Measurements from ENCODE around the gene FLVCR2.

The FLVCR2 gene

DNA sequence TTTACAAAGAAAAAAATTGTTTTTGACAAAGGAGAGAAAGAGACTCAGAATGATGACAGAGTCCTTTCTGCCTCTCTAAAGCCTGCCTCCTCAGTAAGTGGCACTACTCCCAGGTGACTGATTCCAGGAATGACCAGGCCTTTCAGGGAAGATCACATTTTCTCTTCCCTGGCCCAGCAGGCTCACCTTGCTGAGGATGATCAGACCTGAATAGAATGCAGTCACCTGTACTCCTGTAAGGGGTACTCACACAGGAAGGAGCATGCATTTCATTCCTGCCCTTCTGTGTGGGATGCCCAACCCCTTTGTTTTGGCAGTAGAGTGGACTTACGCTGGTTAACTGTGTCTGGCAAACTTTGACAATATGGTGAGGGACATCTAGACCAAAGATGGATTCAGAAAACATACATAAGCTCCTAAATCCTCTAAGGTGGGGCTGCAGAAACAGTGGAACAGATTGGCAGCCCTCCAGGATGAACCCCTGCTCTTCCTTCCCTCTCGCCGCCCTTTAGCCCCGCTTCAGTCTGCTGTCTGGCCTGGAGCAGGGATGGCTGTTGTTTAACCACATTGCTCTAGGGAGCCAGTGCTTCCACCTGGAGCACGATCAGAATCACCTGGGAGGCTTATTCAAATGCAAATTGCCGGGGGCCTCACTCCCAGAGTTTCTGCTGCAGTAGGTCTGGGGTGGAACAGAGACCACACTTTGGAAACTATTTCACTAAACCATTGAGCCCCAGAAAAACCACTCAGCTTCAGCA is 52.5 kb downstream of the FLVCR2 start:
- DNase-seq (ENCODE audit: low read depth) = no peak

- DNase-seq (ENCODE audit: low read depth) = no peak
Observed at GRCh38 chr14:75631453-75631831, 53.0 kb downstream of the FLVCR2 start.

GRCh38 chr14:75634848-75635247 is 56.4 kb downstream of the FLVCR2 start:
- no peak for DNase-seq (ENCODE audit: low read depth)

DNA sequence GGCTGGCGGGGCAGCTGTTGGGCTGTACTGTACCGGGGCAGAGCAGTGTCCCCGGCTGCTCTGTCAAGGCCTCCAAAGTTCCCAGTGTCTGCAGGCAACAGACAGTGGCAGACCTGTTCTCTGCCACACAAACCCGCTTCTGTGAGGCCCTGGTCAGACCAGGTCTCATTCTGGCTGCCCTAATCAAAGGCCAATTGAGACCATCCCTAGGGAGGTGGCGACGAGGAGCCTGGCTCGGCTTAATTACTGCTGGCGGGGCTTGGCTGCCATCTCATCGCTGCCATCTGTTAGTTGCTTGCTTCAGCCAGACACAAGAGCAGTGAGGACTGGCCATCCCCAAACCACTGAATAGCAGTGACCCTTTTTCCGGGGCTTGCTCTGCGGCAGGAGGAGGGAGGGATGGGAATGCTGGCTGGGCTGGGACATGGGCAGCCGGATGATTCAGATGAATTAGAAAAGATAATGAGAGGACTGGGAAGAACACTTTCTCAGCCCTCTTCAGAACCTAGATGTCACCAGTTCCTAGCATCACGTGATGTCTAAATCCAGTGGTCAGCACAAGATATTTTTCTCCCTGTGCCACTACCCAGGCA is 57.8 kb downstream of the FLVCR2 start:
- DNase-seq (ENCODE audit: low read depth) = no peak

DNA sequence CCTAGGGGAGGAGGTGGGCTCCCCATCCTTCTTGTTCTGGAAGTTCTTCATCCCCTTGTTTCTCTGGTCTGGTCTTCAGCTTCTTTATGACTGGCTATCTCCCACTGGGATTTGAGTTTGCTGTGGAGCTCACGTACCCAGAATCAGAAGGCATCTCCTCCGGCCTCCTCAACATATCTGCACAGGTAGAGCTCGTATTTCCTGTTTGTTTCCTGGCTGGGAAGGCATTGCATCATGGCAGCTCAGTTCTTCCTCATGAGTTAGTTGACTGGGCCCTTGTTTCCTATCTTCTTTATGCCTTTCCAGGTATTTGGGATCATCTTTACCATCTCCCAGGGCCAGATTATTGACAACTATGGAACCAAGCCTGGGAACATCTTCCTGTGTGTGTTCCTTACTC is 62.5 kb downstream of the FLVCR2 start:
- DNase-seq (ENCODE audit: low read depth) = no peak

- no peak for DNase-seq (ENCODE audit: low read depth)
Observed at GRCh38 chr14:75643985-75644384, 65.6 kb downstream of the FLVCR2 start.

DNA sequence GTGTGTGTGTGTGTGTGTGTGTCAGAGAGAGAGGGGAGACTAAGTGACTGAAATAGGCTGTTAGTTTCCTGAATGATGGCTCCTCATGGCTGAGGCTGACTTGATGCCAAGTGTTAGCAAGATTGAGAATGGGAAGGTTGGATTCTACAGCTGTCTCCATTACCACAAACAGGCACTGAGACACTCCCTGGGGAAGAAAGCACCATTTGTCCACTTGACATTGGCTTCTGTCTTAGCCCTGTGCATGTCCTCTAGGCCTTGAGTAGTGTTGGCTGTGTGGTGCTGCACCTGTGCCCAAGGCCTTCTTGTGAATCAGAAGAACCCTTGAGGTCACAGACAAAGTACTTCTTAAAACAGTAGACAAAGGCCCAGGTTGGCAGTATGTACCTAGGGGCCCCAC is 66.6 kb downstream of the FLVCR2 start:
- DNase-seq (ENCODE audit: low read depth) = no peak

DNA sequence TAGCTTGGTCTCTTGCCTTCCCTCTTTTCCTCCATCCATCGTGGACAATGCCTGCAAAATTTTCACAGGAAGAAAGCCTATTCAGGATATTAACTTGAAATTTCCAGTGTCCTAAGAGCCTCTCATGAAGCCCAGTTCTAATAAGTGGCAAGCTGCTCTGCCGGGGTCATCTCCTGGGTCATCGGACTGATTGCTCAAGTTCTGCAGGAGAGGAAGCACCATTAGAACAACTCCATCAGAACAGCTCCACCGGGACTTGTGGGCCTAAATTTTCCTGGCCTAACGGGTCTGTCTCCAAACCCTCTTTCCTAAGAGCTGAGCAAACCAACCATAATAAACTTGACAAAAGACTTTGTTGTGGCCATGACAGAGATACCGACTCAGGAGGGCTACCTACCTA is 68.3 kb downstream of the FLVCR2 start:
- no peak for DNase-seq (ENCODE audit: low read depth)

GRCh38 chr14:75647640-75648039 is 69.2 kb downstream of the FLVCR2 start:
- DNase-seq (ENCODE audit: low read depth) = no peak

GRCh38 chr14:75648066-75648838 is 69.8 kb downstream of the FLVCR2 start:
- no peak for DNase-seq (ENCODE audit: low read depth)

- DNase-seq (ENCODE audit: low read depth) = no peak
Observed at GRCh38 chr14:75649337-75649736, 70.9 kb downstream of the FLVCR2 start.

GRCh38 chr14:75649773-75650172 is 71.4 kb downstream of the FLVCR2 start:
- no peak for DNase-seq (ENCODE audit: low read depth)

DNA sequence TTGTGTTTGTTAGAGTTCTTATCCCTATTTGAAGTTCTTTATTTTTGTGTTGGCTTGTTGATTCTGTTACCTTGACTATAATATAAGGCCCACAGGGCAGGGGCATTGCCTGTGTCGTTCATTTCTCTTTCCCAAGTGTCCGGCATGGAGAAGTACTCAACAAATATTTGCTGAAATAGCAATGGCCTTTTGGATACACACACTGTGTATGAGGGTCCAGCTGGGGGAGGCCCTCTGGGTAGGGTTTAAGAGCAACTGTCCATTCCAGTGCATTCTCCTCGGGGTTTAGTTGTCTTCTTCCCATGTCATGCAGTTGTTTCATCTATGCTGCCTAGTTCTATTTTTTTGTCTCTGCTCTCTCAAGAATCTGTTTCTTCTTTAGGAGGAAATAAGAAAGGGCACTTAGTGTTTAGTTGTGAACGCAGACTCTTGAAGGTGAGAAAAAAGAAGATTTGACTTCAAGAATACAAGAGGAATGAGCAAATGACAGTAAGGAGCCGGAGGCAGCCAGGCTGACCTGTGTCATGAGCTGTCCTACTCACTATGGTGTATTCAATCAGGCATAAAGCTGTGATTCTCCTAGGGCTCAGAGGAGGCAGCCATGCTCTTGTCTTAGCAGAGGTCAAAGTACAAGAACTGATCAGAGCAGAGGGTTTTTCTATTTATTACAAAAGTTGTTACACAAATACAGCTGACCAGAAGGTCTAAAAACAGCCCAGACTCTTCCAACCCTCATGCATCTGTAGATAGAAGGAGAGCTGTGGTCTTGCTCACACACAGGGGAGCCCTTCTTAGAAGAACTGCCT is 72.0 kb downstream of the FLVCR2 start:
- DNase-seq (ENCODE audit: low read depth) = no peak

- DNase-seq (ENCODE audit: low read depth) = no peak
Observed at GRCh38 chr14:75653563-75653962, 75.1 kb downstream of the FLVCR2 start.

- DNase-seq (ENCODE audit: low read depth) = peak; percentile 76
Observed at GRCh38 chr14:75654127-75654732, 75.8 kb downstream of the FLVCR2 start.

DNA sequence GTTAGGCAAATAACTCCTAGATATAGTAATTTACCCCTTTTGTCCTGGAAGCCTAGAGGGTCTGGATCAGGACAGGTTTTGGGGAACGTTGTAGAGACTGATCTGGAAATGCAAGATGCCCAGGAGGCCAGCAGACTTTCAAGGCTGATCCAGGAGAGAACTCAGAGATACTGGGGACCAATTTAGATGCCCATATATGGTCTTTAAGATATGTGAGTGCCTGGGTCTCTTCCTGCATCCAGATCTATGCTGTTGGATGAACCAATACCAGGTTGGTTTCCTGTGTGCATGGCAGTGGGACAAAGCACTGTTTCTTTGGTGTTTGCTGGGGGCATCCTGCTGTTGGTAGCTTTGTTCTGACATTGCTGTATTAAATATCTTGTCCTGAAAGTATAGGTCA is 76.8 kb downstream of the FLVCR2 start:
- no peak for DNase-seq (ENCODE audit: low read depth)

DNA sequence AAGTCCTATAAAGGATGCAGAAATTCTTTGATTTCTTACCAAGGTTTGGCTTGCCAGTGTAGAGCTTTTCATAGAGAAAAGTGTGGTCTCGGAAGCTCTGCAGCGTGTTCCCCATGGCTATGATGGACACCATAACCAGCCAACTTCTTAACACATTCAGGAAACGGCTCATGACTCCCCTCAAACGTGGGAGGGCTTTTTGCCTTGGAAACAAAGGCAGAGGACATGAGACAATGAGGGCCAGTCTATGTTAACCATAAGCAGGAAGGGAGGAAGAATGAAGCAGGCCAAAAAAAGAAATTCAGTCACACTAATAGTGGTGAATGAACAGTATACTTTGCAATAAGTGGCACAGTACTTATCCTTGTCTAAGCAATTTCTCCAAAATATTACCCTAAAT is 78.9 kb downstream of the FLVCR2 start:
- no peak for DNase-seq (ENCODE audit: low read depth)

DNA sequence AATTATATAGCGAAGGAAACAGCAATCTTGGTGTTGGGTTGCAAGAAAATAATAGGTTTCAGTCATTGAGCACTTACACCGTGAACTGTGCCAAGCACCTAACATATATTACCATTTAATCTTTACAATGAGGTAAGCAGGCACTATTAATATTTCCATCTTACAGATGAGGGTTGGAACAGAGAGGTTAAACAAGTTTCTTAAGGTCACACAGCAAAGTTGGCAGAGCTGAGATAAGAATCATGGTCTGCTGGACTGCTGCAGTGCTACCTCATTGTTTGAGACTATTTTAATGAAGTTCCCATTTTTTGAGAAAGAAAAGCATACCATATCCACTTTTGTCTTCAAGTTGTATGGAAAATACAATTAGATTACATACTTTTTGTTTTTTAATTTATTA is 80.5 kb downstream of the FLVCR2 start:
- DNase-seq (ENCODE audit: low read depth) = no peak

GRCh38 chr14:75660238-75660629 is 81.8 kb downstream of the FLVCR2 start:
- no peak for DNase-seq (ENCODE audit: low read depth)

- peak; percentile 92 for DNase-seq (ENCODE audit: low read depth)
Observed at GRCh38 chr14:75660630-75661498, 82.4 kb downstream of the FLVCR2 start, which contains the start of the genes ERG28 and TTLL5. ERG28 (minus strand) TSS chr14:75660876; CDS start chr14:75657502, 3,374 bp downstream. TTLL5 (plus strand) TSS chr14:75661246; CDS start chr14:75663150, 1,904 bp downstream.

GRCh38 chr14:75661499-75661814 is 83.0 kb downstream of the FLVCR2 start:
- DNase-seq (ENCODE audit: low read depth) = no peak
